ENCODE results near the gene NUDT4B.
"Not testable (repeated sequence)": the region's sequence is repeated elsewhere in the genome, so short reads cannot be mapped to it uniquely, and the experiment has no call there.

- TF ChIP-seq, protein P1, sequence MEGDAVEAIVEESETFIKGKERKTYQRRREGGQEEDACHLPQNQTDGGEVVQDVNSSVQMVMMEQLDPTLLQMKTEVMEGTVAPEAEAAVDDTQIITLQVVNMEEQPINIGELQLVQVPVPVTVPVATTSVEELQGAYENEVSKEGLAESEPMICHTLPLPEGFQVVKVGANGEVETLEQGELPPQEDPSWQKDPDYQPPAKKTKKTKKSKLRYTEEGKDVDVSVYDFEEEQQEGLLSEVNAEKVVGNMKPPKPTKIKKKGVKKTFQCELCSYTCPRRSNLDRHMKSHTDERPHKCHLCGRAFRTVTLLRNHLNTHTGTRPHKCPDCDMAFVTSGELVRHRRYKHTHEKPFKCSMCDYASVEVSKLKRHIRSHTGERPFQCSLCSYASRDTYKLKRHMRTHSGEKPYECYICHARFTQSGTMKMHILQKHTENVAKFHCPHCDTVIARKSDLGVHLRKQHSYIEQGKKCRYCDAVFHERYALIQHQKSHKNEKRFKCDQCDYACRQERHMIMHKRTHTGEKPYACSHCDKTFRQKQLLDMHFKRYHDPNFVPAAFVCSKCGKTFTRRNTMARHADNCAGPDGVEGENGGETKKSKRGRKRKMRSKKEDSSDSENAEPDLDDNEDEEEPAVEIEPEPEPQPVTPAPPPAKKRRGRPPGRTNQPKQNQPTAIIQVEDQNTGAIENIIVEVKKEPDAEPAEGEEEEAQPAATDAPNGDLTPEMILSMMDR (IDR thresholded peaks at IDR 0.05), result not testable (repeated sequence)
- TF ChIP-seq POLR2A (IDR thresholded peaks at IDR 0.05), result not testable (repeated sequence)
Observed at GRCh38 chr1:148703973-148704591, 44.5 kb upstream of the NUDT4B start.

Data from testis (tissue), 2 donors.